K562 (cell line): ENCODE results near the gene NEURL1. TPM values are rescaled to one million over a fixed set of nuclear protein-coding genes. Genes with fewer than 3 reads are reported as not detected.

Experiments
- ATAC-seq: fragments of 200-7000 bp; cut with Tn5 transposase; 3 replicates; pipeline ENCODE4 v1.9.1; 2020; ENCODE audit warnings: moderate library complexity
- BruUV-seq: library from RNA; stranded (reverse); fragments of 400-500 nt; replicated peaks from 2 replicates; lab custom pipeline; 2021; lab: Mats Ljungman, UMichigan
- CTCF ChIA-PET: fragments of 300-600 bp; formaldehyde crosslinking; extraction: SDS; loops from one replicate; lab custom pipeline; 2021; ENCODE audit warnings: low intra/inter-chr PET ratio; lab: Yijun Ruan, JAX
- POLR2A ChIA-PET: fragments of 300-600, 350-650 bp; sonication (Branson Sonifier 250); formaldehyde crosslinking; extraction: SDS; loops from one replicate; lab custom pipeline; 2021; ENCODE audit warnings: antibody characterized with exemption, inconsistent platforms; lab: Yijun Ruan, JAX
- DNase-seq, 4 experiments: peaks; one replicate each; pipeline versions ENCODE4 v3.0.0 to v3.0.0-alpha.2; 2011 to 2018; ENCODE audit warnings: low spot score in 3 of 4, mixed read lengths in 3 of 4; ENCODE audit errors: extremely low read depth in 1 of 4
- FAIRE-seq: peaks from 2 replicates; lab custom pipeline; 2011; peaks lifted over from hg19 to GRCh38; lab: Jason Lieb, UNC
- H2AFZ ChIP-seq: 2 replicates; pipeline ENCODE4 v1.6.0; 2011; ENCODE audit warnings: low read depth, low read length, control low read depth, inconsistent platforms
- H3K27ac ChIP-seq: fragments of 200-600 bp; 3 replicates; pipeline ENCODE4 v1.8.0; 2011; ENCODE audit warnings: low read depth, mild to moderate bottlenecking, control low read depth, inconsistent platforms, low read length, moderate library complexity, mixed read lengths; ENCODE audit errors: extremely low read depth
- H3K27me3 ChIP-seq, 2 experiments: fragments of 300-600 bp in 1 of 2; 2 replicates in 1 of 2; 3 replicates in 1 of 2; pipeline versions ENCODE4 v1.6.0 to v1.8.0; 2011; ENCODE audit warnings: inconsistent platforms in 2 of 2, low read length in 2 of 2, mild to moderate bottlenecking in 1 of 2, mixed read lengths in 1 of 2, moderate library complexity in 1 of 2; ENCODE audit not compliant: control insufficient read depth in 2 of 2, insufficient read depth in 2 of 2
- H3K36me3 ChIP-seq: fragments of 300-600 bp; 3 replicates; pipeline ENCODE4 v1.8.0; 2011; ENCODE audit warnings: mild to moderate bottlenecking, low read length, inconsistent platforms; ENCODE audit not compliant: control insufficient read depth, insufficient read depth
- H3K4me1 ChIP-seq, 2 experiments: fragments of 200-600 bp in 1 of 2; replicated peaks in 1 of 2; 2 replicates in 1 of 2; 3 replicates in 1 of 2; pipeline versions ENCODE4 v1.5.1 to v1.8.0; 2011; ENCODE audit warnings: inconsistent platforms in 2 of 2, low read length in 2 of 2, mild to moderate bottlenecking in 1 of 2, mixed read lengths in 1 of 2, moderate library complexity in 1 of 2; ENCODE audit not compliant: control insufficient read depth in 2 of 2, insufficient read depth in 2 of 2
- H3K4me2 ChIP-seq: 2 replicates; pipeline ENCODE4 v1.6.1; 2011; ENCODE audit warnings: low read length, control low read depth, inconsistent platforms, mixed read lengths; ENCODE audit not compliant: insufficient read depth
- H3K4me3 ChIP-seq: fragments of 200-600 bp; sonication (generic), shearing (Covaris generic); 2 replicates; pipeline ENCODE4 v1.5.1; 2016; ENCODE audit warnings: control low read depth, inconsistent platforms
- H3K79me2 ChIP-seq: fragments of 200-600 bp; 3 replicates; pipeline ENCODE4 v1.8.0; 2011; ENCODE audit warnings: low read length, inconsistent platforms; ENCODE audit not compliant: control insufficient read depth, insufficient read depth
- H3K9ac ChIP-seq, 2 experiments: 2 replicates each; pipeline versions ENCODE4 v1.6.0 to v1.6.1; 2011; ENCODE audit warnings: low read depth in 2 of 2, low read length in 2 of 2, control low read depth in 1 of 2, inconsistent platforms in 1 of 2, mild to moderate bottlenecking in 1 of 2, mixed read lengths in 1 of 2; ENCODE audit not compliant: insufficient read depth in 1 of 2
- H3K9me1 ChIP-seq: one replicate; pipeline ENCODE4 v1.6.0; 2011; ENCODE audit warnings: inconsistent platforms, mild to moderate bottlenecking, low read length, moderate library complexity; ENCODE audit not compliant: control insufficient read depth, insufficient read depth
- H3K9me3 ChIP-seq: replicated peaks from 2 replicates; pipeline ENCODE4 v1.5.1; 2011; ENCODE audit warnings: low read depth, low read length, inconsistent platforms; ENCODE audit not compliant: control insufficient read depth, insufficient read depth
- H4K20me1 ChIP-seq: replicated peaks from 2 replicates; pipeline ENCODE4 v1.6.1; 2011; ENCODE audit warnings: low read length, inconsistent platforms, mixed read lengths; ENCODE audit not compliant: control insufficient read depth, insufficient read depth
- ARNT ChIP-seq, 2 experiments: fragments of 450-650 bp; IDR thresholded peaks; 2 replicates each; pipeline ENCODE4 v1.6.1; 2016; ENCODE audit warnings: mild to moderate bottlenecking in 1 of 2
- ATF7 ChIP-seq: fragments of 450-650 bp; IDR thresholded peaks from 2 replicates; pipeline ENCODE4 v1.7.1; 2014; ENCODE audit warnings: mild to moderate bottlenecking, moderate library complexity
- CC2D1A ChIP-seq: fragments of 450-650 bp; IDR thresholded peaks from 2 replicates; pipeline ENCODE4 v1.6.1; 2017; ENCODE audit warnings: mild to moderate bottlenecking
- CEBPB ChIP-seq: fragments of 450-650 bp; IDR thresholded peaks from 2 replicates; pipeline ENCODE4 v1.6.1; 2016; ENCODE audit warnings: missing genetic modification characterization, missing compliant biosample characterization
- ERF ChIP-seq: fragments of 450-650 bp; formaldehyde crosslinking; IDR thresholded peaks from 2 replicates; pipeline ENCODE4 v1.4.0; 2020; ENCODE audit warnings: mild to moderate bottlenecking, mixed read lengths
- FOSL1 ChIP-seq: fragments of 200-800 bp; sonication (Bioruptor generic); conservative IDR thresholded peaks from 2 replicates; pipeline ENCODE4 v1.6.1; 2016; ENCODE audit warnings: missing genetic modification characterization, missing compliant biosample characterization
- FOXP1 ChIP-seq: sonication (generic); formaldehyde crosslinking; IDR thresholded peaks from 2 replicates; pipeline ENCODE4 v1.8.0; 2022; ENCODE audit warnings: mild to moderate bottlenecking, missing genetic modification reagents
- KHSRP ChIP-seq: fragments of 450-650 bp; IDR thresholded peaks from 2 replicates; pipeline ENCODE4 v1.6.1; 2017
- LEF1 ChIP-seq: fragments of 450-650 bp; IDR thresholded peaks from 2 replicates; pipeline ENCODE4 v1.6.1; 2016; ENCODE audit warnings: mild to moderate bottlenecking
- MEF2D ChIP-seq: conservative IDR thresholded peaks from 2 replicates; pipeline ENCODE4 v1.6.1; 2016; ENCODE audit warnings: low read depth, missing genetic modification characterization, missing compliant biosample characterization
- NCOA4 ChIP-seq: fragments of 450-650 bp; IDR thresholded peaks from 2 replicates; pipeline ENCODE4 v1.6.1; 2018; ENCODE audit warnings: mild to moderate bottlenecking; ENCODE audit not compliant: partially characterized antibody
- PTRF ChIP-seq: fragments of 450-650 bp; IDR thresholded peaks from 2 replicates; pipeline ENCODE4 v1.6.1; 2016; ENCODE audit warnings: mild to moderate bottlenecking, missing genetic modification characterization, missing compliant biosample characterization
- RAD21 ChIP-seq, 2 experiments: fragments of 250-450 bp in 1 of 2; fragments of 450-650 bp in 1 of 2; sonication (Bioruptor Pico) in 1 of 2; formaldehyde crosslinking in 1 of 2; IDR thresholded peaks in 1 of 2; conservative IDR thresholded peaks in 1 of 2; 2 replicates each; pipeline versions ENCODE4 v1.4.0 to v1.8.0; 2020 to 2022; ENCODE audit warnings: mild to moderate bottlenecking in 2 of 2, moderate library complexity in 1 of 2
- SRSF1 ChIP-seq: fragments of 200-400 bp; formaldehyde crosslinking; IDR thresholded peaks from 2 replicates; pipeline ENCODE4 v1.6.1; 2017; ENCODE audit warnings: mild to moderate bottlenecking, low read depth, low read length, moderate library complexity
- TBP ChIP-seq: optimal IDR thresholded peaks from 2 replicates; pipeline ENCODE3; 2011; ENCODE audit warnings: low read depth, low read length, improper control_type of control experiment
- ZFP36 ChIP-seq: fragments of 150-350 bp; IDR thresholded peaks from 2 replicates; pipeline ENCODE4 v1.6.1; 2018; ENCODE audit warnings: low read length, low read depth; ENCODE audit not compliant: partially characterized antibody
- ZNF699 ChIP-seq: fragments of 250-450 bp; sonication (Bioruptor Pico); IDR thresholded peaks from 2 replicates; pipeline ENCODE4 v1.8.0; 2021; ENCODE audit warnings: mild to moderate bottlenecking, moderate library complexity; ENCODE audit not compliant: insufficient replicate concordance
- WGBS: fragments of 100-300 bp; shearing (Covaris generic); methylation state at CpG from one replicate; pipeline ENCODE4 v1.1.6; 2016; ENCODE audit warnings: low coverage, mixed read lengths; ENCODE audit not compliant: insufficient coverage; ENCODE audit errors: missing lambda C conversion rate; 5-methylcytosine and 5-hydroxymethylcytosine counted together
- in situ Hi-C: fragments of 300-500 bp; cut with MboI; formaldehyde crosslinking; loops from 4 replicates; pipeline ENCODE4 v1.15.0; 2018; ENCODE audit warnings: inconsistent platforms, mixed read lengths
- intact Hi-C: fragments of 100-400 bp; cut with micrococcal nuclease; formaldehyde crosslinking; loops from 2 replicates; pipeline ENCODE4 v1.14.2; 2022
- polyA plus RNA-seq, 8 experiments: library from polyadenylated mRNA; depleted of rRNA in 4 of 8; stranded (reverse) in 5 of 8; unstranded in 3 of 8; fragments of >200 nt; fragmentation: Nextera tagmentation in 2 of 8; fragmentation: Illumina TruSeq in 1 of 8; extraction: Ambion mirVana in 2 of 8; extraction: Trizol in 1 of 8; gene quantifications; 2 replicates each; pipeline versions ENCODE4 v1.2.1 to v1.2.3, GENCODE V29; 2011 to 2014; ENCODE audit warnings: inconsistent platforms in 1 of 8, missing spikeins in 1 of 8
- total RNA-seq, 7 experiments: library from RNA; depleted of rRNA in 6 of 7; stranded (reverse); fragments of >200 nt in 6 of 7; fragmentation: Illumina TruSeq in 2 of 7; extraction: Trizol in 2 of 7; gene quantifications; 2 replicates each; pipeline versions ENCODE4 v1.2.1 to v1.2.3, GENCODE V29; 2011 to 2021; ENCODE audit warnings: low replicate concordance in 1 of 7
- TF ChIP-seq, protein P1 (sequence below): sonication (generic); formaldehyde crosslinking; IDR thresholded peaks from 2 replicates; pipeline ENCODE4 v1.8.0; 2022; ENCODE audit warnings: mild to moderate bottlenecking, missing genetic modification reagents, borderline replicate concordance
- TF ChIP-seq, protein P2 (sequence below): fragments of 450-650 bp; formaldehyde crosslinking; IDR thresholded peaks from 2 replicates; pipeline ENCODE4 v1.4.0; 2020; ENCODE audit warnings: mild to moderate bottlenecking, moderate library complexity

NEURL1 gene
- total and polyA plus RNA-seq, 9 of the 15 experiments (the other 6 are each of a cell fraction or from before 2014, with no cell fraction given): 0.01 to 0.45 (median 0.16) TPM; not detected in 5

DNA sequence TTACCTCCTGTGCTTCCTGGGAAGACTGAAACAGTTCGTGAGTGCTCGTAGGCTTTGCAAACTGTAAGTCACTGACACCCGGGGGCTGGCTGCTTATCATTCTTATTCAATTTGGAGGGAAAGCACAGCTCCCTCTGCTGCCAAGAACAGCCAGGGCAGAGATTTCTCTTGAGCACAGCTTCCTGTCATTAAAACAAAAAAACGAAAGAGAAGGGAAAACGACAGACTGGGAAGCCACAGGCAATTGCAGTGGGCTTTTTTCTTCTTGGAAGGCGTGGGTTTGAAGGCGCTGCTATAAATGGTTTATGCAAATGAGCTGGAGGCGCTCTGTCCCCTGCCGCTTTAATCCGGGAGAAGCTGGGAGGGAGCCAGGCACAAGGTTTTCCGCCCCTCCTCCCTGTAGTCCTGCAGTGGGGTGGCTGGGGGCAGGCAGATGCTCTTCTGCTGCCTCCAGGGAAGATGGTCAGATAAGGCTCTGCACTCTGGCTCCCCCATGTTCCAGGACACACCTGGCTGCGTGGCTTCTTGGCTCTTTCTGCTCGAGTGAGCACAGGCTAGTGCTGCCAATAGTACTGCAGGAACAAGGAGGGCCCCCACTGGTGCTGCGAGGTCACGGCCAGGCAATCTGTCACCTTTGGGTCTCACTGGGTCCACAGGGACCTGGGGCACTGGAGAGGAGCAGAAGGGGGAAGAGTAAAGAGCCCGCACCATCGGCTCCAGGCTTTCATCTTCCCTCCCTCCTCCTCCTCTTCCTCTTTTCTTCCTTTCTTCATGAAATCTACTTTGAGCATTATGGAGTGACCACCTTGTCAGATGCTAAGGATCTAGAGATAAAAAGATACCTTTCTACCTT, 49.5 kb downstream of the NEURL1 start:
- H3K9me1 ChIP-seq: no peaks in the 10 kb centered on the region
- intact Hi-C loops: loop anchor here (5.0 kb wide), 1 partner anchor 41 kb away; no protein-coding TSS in a partner anchor
- H3K79me2 ChIP-seq: no peaks in the 10 kb centered on the region
- no peaks in the 10 kb centered on the region for H3K9me3 ChIP-seq
- POLR2A ChIA-PET: interaction anchor here (0.8 to 1.1 kb wide), 2 partner anchors 27 to 50 kb away, joined by 3 to 4 read pairs; no protein-coding TSS in a partner anchor
- H3K4me1 ChIP-seq: peaks cover 0 to 5% of the 10 kb centered on the region in 2 experiments; a peak in 2 of 5 replicates
- DNase-seq (peak in 3 of 4 experiments; percentile 29 to 41 (median 32)), ATAC-seq (peak; percentile 77), FAIRE-seq (peak; percentile 66)
- no TSS peak for BruUV-seq
- no peak overlapping the region for H2AFZ ChIP-seq
- in situ Hi-C loops: no loop called here
- 0 out of 4 replicates have a peak overlapping the region, but pooled peaks of 1 of the 2 experiments have one; percentile 19 for H3K9ac ChIP-seq
- peaks cover 0 to 34% of the 10 kb centered on the region in 2 experiments; a peak in 2 of 5 replicates for H3K27me3 ChIP-seq
- H3K27ac ChIP-seq: no peak overlapping the region
- H4K20me1 ChIP-seq: no peaks in the 10 kb centered on the region
- CTCF ChIA-PET: no interaction called here
- 0% methylated on average over 12 of the region's 17 CpGs for WGBS
- H3K36me3 ChIP-seq: no peaks in the 10 kb centered on the region
- H3K4me3 ChIP-seq: no peak overlapping the region
- H3K4me2 ChIP-seq: no peak overlapping the region
- TF ChIP-seq ZNF699 (CRISPR knock-in tag): no peak
- no peak for TF ChIP-seq PTRF (tag)
- TF ChIP-seq ERF (CRISPR knock-in tag): no peak
- TF ChIP-seq KHSRP: no peak
- no peak for TF ChIP-seq FOSL1 (tag)
- no peak for TF ChIP-seq SRSF1
- no peak for TF ChIP-seq TBP
- no peak for TF ChIP-seq CC2D1A
- TF ChIP-seq CEBPB (tag): no peak
- TF ChIP-seq FOXP1 (CRISPR knock-in tag): no peak
- TF ChIP-seq ZFP36: no peak
- TF ChIP-seq, protein P1, sequence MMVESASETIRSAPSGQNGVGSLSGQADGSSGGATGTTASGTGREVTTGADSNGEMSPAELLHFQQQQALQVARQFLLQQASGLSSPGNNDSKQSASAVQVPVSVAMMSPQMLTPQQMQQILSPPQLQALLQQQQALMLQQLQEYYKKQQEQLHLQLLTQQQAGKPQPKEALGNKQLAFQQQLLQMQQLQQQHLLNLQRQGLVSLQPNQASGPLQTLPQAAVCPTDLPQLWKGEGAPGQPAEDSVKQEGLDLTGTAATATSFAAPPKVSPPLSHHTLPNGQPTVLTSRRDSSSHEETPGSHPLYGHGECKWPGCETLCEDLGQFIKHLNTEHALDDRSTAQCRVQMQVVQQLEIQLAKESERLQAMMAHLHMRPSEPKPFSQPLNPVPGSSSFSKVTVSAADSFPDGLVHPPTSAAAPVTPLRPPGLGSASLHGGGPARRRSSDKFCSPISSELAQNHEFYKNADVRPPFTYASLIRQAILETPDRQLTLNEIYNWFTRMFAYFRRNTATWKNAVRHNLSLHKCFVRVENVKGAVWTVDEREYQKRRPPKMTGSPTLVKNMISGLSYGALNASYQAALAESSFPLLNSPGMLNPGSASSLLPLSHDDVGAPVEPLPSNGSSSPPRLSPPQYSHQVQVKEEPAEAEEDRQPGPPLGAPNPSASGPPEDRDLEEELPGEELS: no peak
- TF ChIP-seq, protein P2, sequence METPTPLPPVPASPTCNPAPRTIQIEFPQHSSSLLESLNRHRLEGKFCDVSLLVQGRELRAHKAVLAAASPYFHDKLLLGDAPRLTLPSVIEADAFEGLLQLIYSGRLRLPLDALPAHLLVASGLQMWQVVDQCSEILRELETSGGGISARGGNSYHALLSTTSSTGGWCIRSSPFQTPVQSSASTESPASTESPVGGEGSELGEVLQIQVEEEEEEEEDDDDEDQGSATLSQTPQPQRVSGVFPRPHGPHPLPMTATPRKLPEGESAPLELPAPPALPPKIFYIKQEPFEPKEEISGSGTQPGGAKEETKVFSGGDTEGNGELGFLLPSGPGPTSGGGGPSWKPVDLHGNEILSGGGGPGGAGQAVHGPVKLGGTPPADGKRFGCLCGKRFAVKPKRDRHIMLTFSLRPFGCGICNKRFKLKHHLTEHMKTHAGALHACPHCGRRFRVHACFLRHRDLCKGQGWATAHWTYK (CRISPR knock-in tag): no peak
- no peak for TF ChIP-seq LEF1
- TF ChIP-seq RAD21 (CRISPR knock-in tag; conservative IDR thresholded peaks at IDR 0.05 in 1 of 2, IDR thresholded peaks at IDR 0.05 in 1 of 2): peak in 1 of 2 experiments; percentile 18; a peak in 1 of 4 replicates
- TF ChIP-seq NCOA4: no peak
- TF ChIP-seq ATF7: no peak
- no peak for TF ChIP-seq MEF2D
- no peak for TF ChIP-seq ARNT (IDR thresholded peaks at IDR 0.05)
